HT1080 (cell line): ENCODE data around the gene HINT3. TPM values are rescaled to one million over a fixed set of nuclear protein-coding genes. Genes with fewer than 3 reads are reported as not detected.
"Not testable (repeated sequence)": the region's sequence is repeated elsewhere in the genome, so short reads cannot be mapped to it uniquely, and the experiment has no call there.

ENCODE experiments used
- DNase-seq: peaks from one replicate; pipeline ENCODE4 v3.0.0-alpha.2; 2015; ENCODE audit warnings: low read depth
- total RNA-seq: library from RNA; depleted of rRNA; stranded (reverse); fragments of >200 nt; shearing (Covaris generic); gene quantifications from 2 replicates; pipeline ENCODE4 v1.2.3, GENCODE V29; 2014

HINT3 gene
- total RNA-seq, 1 experiment from 2014 or later: 10.0 TPM

- no peak for DNase-seq
These were observed 17.5 kb upstream of the HINT3 start for GRCh38 chr6:125939026-125939425.

- no peak for DNase-seq
These were observed 16.8 kb upstream of the HINT3 start for GRCh38 chr6:125939791-125940190.

- no peak for DNase-seq
These were observed 16.1 kb upstream of the HINT3 start for GRCh38 chr6:125940247-125941041.

- DNase-seq: peak; percentile 31
These were observed 13.7 kb upstream of the HINT3 start for GRCh38 chr6:125942672-125943527.

- DNase-seq: no peak
These were observed 12.8 kb upstream of the HINT3 start for GRCh38 chr6:125943528-125944433.

GRCh38 chr6:125944434-125944816 is 12.1 kb upstream of the HINT3 start:
- no peak for DNase-seq

GRCh38 chr6:125944896-125945295 is 11.7 kb upstream of the HINT3 start:
- no peak for DNase-seq

- no peak for DNase-seq
These were observed 11.0 kb upstream of the HINT3 start for GRCh38 chr6:125945378-125946141.

- DNase-seq: peak; percentile 11
These were observed 9.0 kb upstream of the HINT3 start for GRCh38 chr6:125947615-125948014.

GRCh38 chr6:125948455-125948854 is 8.1 kb upstream of the HINT3 start:
- no peak for DNase-seq

- no peak for DNase-seq
These were observed 7.5 kb upstream of the HINT3 start for GRCh38 chr6:125949069-125949468.

GRCh38 chr6:125950293-125950692 is 6.3 kb upstream of the HINT3 start:
- DNase-seq: peak; percentile 54

- DNase-seq: not testable (repeated sequence)
These were observed 5.9 kb upstream of the HINT3 start for GRCh38 chr6:125950716-125951115.

- DNase-seq: no peak
These were observed 5.2 kb upstream of the HINT3 start for GRCh38 chr6:125951323-125951722.

- DNase-seq: peak; percentile 67
These were observed 3.6 kb upstream of the HINT3 start for GRCh38 chr6:125952764-125953501.

- no peak for DNase-seq
These were observed 3.1 kb upstream of the HINT3 start for GRCh38 chr6:125953502-125953875.

- no peak for DNase-seq
These were observed 1.7 kb upstream of the HINT3 start for GRCh38 chr6:125954735-125955339.

- DNase-seq: no peak
These were observed 597 bp upstream of the HINT3 start for GRCh38 chr6:125955973-125956372.

GRCh38 chr6:125957391-125957693 is 772 bp downstream of the HINT3 start:
- no peak for DNase-seq

GRCh38 chr6:125957845-125958244 is 1.3 kb downstream of the HINT3 start:
- peak; percentile 70 for DNase-seq
